ENCODE data around the gene CACNA1C. TPM values are rescaled to one million over a fixed set of nuclear protein-coding genes. Genes with fewer than 3 reads are reported as not detected.

Gene CACNA1C
- total RNA-seq, 1 experiment from 2014 or later = 3.7 TPM

DNA sequence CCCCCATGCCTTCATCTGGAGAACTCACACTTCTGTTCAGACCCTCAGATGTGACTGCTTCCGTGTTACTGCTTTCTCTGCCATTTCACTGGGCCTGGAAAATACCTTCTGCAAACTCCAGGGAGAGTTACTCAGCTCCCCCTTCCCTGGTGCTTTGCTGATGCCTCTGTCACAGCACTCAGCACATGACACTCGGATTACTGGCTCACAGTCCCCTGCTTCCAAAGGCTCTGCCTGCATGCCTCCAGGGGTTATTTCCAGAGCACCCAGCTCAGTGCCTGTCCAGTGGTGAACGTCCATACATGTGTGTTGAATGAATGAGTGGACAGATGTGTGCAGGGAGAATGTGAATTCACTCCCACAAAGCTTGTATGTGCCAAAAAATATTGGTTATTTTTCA lies 504.8 kb downstream of the CACNA1C start:
- H3K27me3 ChIP-seq (replicated peaks; ENCODE audit: insufficient read depth, low read depth, low read length, poor library complexity) = no peaks in the 10 kb centered on the region
- ChIA-PET CTCF (no interaction called here), POLR2A (ENCODE audit: low non-redundant PET) (no interaction called here)
- no peak overlapping the region for H3K4me3 ChIP-seq (ENCODE audit: low read depth, low read length, poor library complexity, severe bottlenecking)
- intact Hi-C loops (cut with micrococcal nuclease; ENCODE audit: unreplicated experiment) = no loop called here
- no TSS peak for BruUV-seq (replicated peaks)
- TF ChIP-seq EZH2 (IDR thresholded peaks at IDR 0.05; ENCODE audit: borderline replicate concordance, low read depth, low read length, poor library complexity, severe bottlenecking) = no peak
- TF ChIP-seq, protein P1, sequence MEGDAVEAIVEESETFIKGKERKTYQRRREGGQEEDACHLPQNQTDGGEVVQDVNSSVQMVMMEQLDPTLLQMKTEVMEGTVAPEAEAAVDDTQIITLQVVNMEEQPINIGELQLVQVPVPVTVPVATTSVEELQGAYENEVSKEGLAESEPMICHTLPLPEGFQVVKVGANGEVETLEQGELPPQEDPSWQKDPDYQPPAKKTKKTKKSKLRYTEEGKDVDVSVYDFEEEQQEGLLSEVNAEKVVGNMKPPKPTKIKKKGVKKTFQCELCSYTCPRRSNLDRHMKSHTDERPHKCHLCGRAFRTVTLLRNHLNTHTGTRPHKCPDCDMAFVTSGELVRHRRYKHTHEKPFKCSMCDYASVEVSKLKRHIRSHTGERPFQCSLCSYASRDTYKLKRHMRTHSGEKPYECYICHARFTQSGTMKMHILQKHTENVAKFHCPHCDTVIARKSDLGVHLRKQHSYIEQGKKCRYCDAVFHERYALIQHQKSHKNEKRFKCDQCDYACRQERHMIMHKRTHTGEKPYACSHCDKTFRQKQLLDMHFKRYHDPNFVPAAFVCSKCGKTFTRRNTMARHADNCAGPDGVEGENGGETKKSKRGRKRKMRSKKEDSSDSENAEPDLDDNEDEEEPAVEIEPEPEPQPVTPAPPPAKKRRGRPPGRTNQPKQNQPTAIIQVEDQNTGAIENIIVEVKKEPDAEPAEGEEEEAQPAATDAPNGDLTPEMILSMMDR (conservative IDR thresholded peaks at IDR 0.05; ENCODE audit: low read depth, low read length) = no peak
- no peaks in the 10 kb centered on the region for H3K9me3 ChIP-seq (ENCODE audit: low read depth, low read length, poor library complexity, severe bottlenecking)
- H3K36me3 ChIP-seq (ENCODE audit: insufficient read depth, low read length, poor library complexity, severe bottlenecking) = no peaks in the 10 kb centered on the region
- H3K27ac ChIP-seq (ENCODE audit: low read depth, low read length, poor library complexity, severe bottlenecking) = no peak overlapping the region
- no peak for DNase-seq (ENCODE audit: low spot score)
- H3K4me1 ChIP-seq (ENCODE audit: insufficient read depth, low read length, poor library complexity, severe bottlenecking) = no peaks in the 10 kb centered on the region

DNA sequence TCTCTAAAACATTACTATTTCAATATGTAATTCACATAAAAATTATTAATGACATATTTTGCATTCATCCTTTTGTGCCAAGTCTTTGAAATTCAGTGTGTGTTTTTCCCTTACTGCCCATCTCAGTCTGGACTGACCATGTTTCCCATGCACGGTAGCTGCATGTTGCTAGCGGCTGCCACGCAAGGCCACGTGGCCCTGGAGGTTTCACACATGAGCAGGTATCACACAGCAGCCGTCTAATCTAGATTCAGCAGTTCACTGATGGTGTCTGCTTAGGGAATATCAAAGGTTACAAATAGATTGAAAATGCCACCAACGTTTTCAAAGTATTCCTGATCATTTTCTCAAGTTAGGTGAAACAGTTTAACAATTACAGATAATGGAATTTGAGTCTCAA lies 507.1 kb downstream of the CACNA1C start:
- H3K27ac ChIP-seq (ENCODE audit: low read depth, low read length, poor library complexity, severe bottlenecking) = no peak overlapping the region
- TF ChIP-seq, protein P1 (conservative IDR thresholded peaks at IDR 0.05; ENCODE audit: low read depth, low read length) = no peak
- H3K9me3 ChIP-seq (ENCODE audit: low read depth, low read length, poor library complexity, severe bottlenecking) = no peaks in the 10 kb centered on the region
- H3K4me1 ChIP-seq (ENCODE audit: insufficient read depth, low read length, poor library complexity, severe bottlenecking) = no peaks in the 10 kb centered on the region
- ChIA-PET CTCF (no interaction called here), POLR2A (ENCODE audit: low non-redundant PET) (no interaction called here)
- H3K36me3 ChIP-seq (ENCODE audit: insufficient read depth, low read length, poor library complexity, severe bottlenecking) = no peaks in the 10 kb centered on the region
- no peak for DNase-seq (ENCODE audit: low spot score)
- no peak overlapping the region for H3K4me3 ChIP-seq (ENCODE audit: low read depth, low read length, poor library complexity, severe bottlenecking)
- H3K27me3 ChIP-seq (replicated peaks; ENCODE audit: insufficient read depth, low read depth, low read length, poor library complexity) = no peaks in the 10 kb centered on the region
- BruUV-seq (replicated peaks) = no TSS peak
- intact Hi-C loops (cut with micrococcal nuclease; ENCODE audit: unreplicated experiment) = no loop called here

DNA sequence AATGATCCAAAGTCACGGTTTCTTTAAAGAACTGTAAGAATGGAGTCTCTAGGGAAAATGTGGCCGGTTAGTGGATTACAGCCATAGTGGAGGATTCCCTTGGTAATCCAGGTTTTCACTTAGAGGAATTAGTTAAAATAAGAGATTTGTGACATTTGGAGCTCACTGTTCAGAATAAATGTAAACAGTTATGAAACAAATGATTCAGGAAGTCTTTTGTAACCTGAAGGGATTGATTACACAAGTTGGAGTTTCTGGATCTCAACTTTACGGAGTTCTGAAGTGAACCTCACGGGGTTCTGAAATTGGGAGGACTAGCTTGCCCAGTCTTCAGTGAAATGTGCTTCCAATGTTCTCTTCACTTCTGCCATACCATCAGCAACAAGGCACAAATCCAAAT lies 507.6 kb downstream of the CACNA1C start:
- no peak for DNase-seq (ENCODE audit: low spot score)
- Histone ChIP-seq H3K27me3 (replicated peaks; ENCODE audit: insufficient read depth, low read depth, low read length, poor library complexity) (no peaks in the 10 kb centered on the region), H3K9me3 (ENCODE audit: low read depth, low read length, poor library complexity, severe bottlenecking) (no peaks in the 10 kb centered on the region), H3K4me1 (ENCODE audit: insufficient read depth, low read length, poor library complexity, severe bottlenecking) (no peaks in the 10 kb centered on the region), H3K4me3 (ENCODE audit: low read depth, low read length, poor library complexity, severe bottlenecking) (no peak overlapping the region), H3K27ac (ENCODE audit: low read depth, low read length, poor library complexity, severe bottlenecking) (no peak overlapping the region), H3K36me3 (ENCODE audit: insufficient read depth, low read length, poor library complexity, severe bottlenecking) (no peaks in the 10 kb centered on the region)
- BruUV-seq (replicated peaks) = no TSS peak
- intact Hi-C loops (cut with micrococcal nuclease; ENCODE audit: unreplicated experiment) = no loop called here
- TF ChIP-seq, protein P1 (conservative IDR thresholded peaks at IDR 0.05; ENCODE audit: low read depth, low read length) = no peak
- no peak for TF ChIP-seq EZH2 (IDR thresholded peaks at IDR 0.05; ENCODE audit: borderline replicate concordance, low read depth, low read length, poor library complexity, severe bottlenecking)
- ChIA-PET CTCF (no interaction called here), POLR2A (ENCODE audit: low non-redundant PET) (no interaction called here)

Data from A673 (cell line).